Thymus (tissue), 11 donors: Measurements from ENCODE around the gene ATXN10. TPM values are rescaled to one million over a fixed set of nuclear protein-coding genes. Genes with fewer than 3 reads are reported as not detected.

Source experiments
- DNase-seq, 9 donors: peaks; one replicate each; pipeline ENCODE4 v3.0.0-alpha.2; 2013; ENCODE audit warnings: low spot score in 9 of 9, low read depth in 6 of 9, missing footprints in 1 of 9
- H3K27ac ChIP-seq, 2 donors: one replicate each; pipeline ENCODE4 v1.5.1; 2013; ENCODE audit warnings: control low read depth in 1 of 2, low read depth in 1 of 2, low read length in 1 of 2, mild to moderate bottlenecking in 1 of 2, moderate library complexity in 1 of 2
- H3K27me3 ChIP-seq, 2 donors: one replicate each; pipeline ENCODE4 v1.5.1; 2013; ENCODE audit warnings: low read length in 1 of 2; ENCODE audit not compliant: control insufficient read depth in 2 of 2, insufficient read depth in 1 of 2
- H3K36me3 ChIP-seq, 2 donors: one replicate each; pipeline ENCODE4 v1.5.1; 2013; ENCODE audit warnings: low read length in 1 of 2, mild to moderate bottlenecking in 1 of 2, moderate library complexity in 1 of 2; ENCODE audit not compliant: control insufficient read depth in 2 of 2, insufficient read depth in 2 of 2
- H3K4me1 ChIP-seq, 2 donors: one replicate each; pipeline ENCODE4 v1.5.1; 2013; ENCODE audit warnings: low read length in 2 of 2; ENCODE audit not compliant: control insufficient read depth in 2 of 2, insufficient read depth in 2 of 2
- H3K4me3 ChIP-seq, 2 donors: one replicate each; pipeline ENCODE4 v1.5.1; 2013; ENCODE audit warnings: low read length in 2 of 2, control low read depth in 1 of 2, mild to moderate bottlenecking in 1 of 2
- H3K9me3 ChIP-seq, 2 donors: one replicate each; pipeline ENCODE4 v1.5.1; 2013; ENCODE audit warnings: low read length in 1 of 2, mild to moderate bottlenecking in 1 of 2; ENCODE audit not compliant: control insufficient read depth in 2 of 2, insufficient read depth in 1 of 2
- WGBS: extraction: QIAGEN DNeasy Blood & Tissue Kit; methylation state at CpG from one replicate; pipeline ENCODE4 v1.1.7; 2013; 5-methylcytosine and 5-hydroxymethylcytosine counted together
- polyA plus RNA-seq: library from polyadenylated mRNA; stranded (reverse); fragments of 200-250 nt; gene quantifications from one replicate; pipeline ENCODE4 v1.2.3, GENCODE V29; 2013
- total RNA-seq: library from RNA; stranded (reverse); fragments of 120-200 nt; gene quantifications from one replicate; pipeline ENCODE4 v1.2.4, GENCODE V29; 2013
- donor health status: healthy.

The ATXN10 gene
- total and polyA plus RNA-seq, 2 donors, result 86.7 to 111 TPM

DNA sequence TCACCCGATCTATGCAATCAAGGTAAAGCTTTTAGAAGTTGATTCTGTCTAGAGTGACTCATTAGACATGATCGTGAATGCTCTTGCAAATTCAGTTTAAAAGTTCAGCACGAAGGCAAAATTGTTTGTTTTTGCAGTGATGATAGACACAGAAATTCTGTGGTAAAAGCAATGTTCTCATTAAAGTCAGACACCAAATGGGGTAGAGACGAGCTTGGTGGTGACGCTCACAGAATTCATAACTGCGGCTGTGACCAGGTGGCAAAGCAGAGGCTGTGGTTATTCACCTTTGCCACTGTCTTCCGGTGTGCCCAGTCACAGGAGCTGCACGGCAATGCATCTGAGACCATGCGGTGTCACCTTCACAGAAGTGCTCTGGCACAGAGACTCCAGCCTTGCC lies 221.9 kb downstream of the ATXN10 start:
- 88% methylated on average over 9 of the region's 9 CpGs for whole genome bisulfite sequencing
- Histone ChIP-seq H3K27me3 (peaks cover 14 to 45% of the 10 kb centered on the region in 2 donors), H3K4me1 (peaks cover 0 to 5% of the 10 kb centered on the region in 2 donors), H3K36me3 (no peaks in the 10 kb centered on the region), H3K9me3 (peaks cover 0 to 10% of the 10 kb centered on the region in 2 donors), H3K27ac (no peak overlapping the region), H3K4me3 (no peak overlapping the region)
- no peak for DNase-seq

Other genes with a start within 250 kb of the ATXN10 start
- gene FBLN1, start 169.0 kb upstream of the ATXN10 start, total RNA-seq, result 9.3 TPM
- 36.3 TPM for gene FBLN1, start 169.0 kb upstream of the ATXN10 start, polyA plus RNA-seq